T47D (cell line): ENCODE measurements around the gene REV1.
"Not testable (repeated sequence)": the region's sequence is repeated elsewhere in the genome, so short reads cannot be mapped to it uniquely, and the experiment has no call there.

Experiments used
- DNase-seq, 2 experiments: peaks; one replicate each; pipeline versions ENCODE4 v3.0.0 to v3.0.0-alpha.2; 2011 to 2012; ENCODE audit warnings: low read depth in 1 of 2, low spot score in 1 of 2
- JUND ChIP-seq: IDR thresholded peaks from 2 replicates; pipeline ENCODE4 v1.6.1; 2012; ENCODE audit warnings: low read depth
- in situ Hi-C: cut with HindIII; loops from 2 replicates; pipeline ENCODE4 v1.10.0; 2016; ENCODE audit warnings: low sequenced_read_pairs, low pct_unique_long_range_greater_than_20kb

REV1 gene

DNA sequence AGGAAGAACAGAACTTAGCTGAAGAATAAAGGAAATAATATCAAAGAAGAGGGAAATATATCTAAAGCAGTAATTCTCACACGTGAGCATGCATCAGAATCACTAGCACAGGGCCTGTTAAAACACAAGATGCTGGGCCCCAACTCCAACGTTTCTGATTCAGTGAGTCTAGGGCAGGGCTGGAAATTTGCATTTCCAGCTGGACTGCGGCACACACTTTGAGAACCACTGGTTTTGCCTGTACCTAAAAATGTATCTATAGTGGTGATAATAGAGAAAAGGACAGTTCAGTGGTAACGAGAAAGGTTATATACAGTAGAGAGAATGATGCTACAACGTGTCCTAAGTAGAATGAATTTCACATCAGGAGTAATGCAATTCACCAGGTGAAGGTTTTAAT, 11.2 kb downstream of the REV1 start:
- in situ Hi-C loops: no loop called here
- no peak for TF ChIP-seq JUND
- DNase-seq: no peak

DNA sequence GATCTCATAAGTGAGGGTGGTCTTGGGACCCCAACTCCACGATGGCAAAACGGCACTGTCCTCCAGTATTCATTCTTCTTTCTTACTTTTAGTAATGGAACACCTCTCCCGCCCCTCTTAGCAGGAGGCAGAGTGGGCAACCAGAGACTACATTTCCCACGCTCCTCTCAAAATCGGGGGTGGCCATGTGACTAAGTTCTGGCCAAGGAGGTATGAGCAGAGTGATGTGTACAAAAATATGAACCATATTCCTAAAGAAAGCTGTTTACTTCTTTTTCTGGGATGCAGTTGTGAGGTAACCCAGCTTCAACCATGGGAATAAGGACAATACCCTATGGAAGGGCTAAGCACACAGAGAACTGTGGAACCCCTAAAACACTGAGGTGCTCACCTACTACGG, 12.8 kb downstream of the REV1 start:
- DNase-seq: no peak
- in situ Hi-C loops: no loop called here
- no peak for TF ChIP-seq JUND

GRCh38 chr2:99476629-99477028, 13.2 kb downstream of the REV1 start:
- in situ Hi-C loops: no loop called here

GRCh38 chr2:99475095-99475494, 14.7 kb downstream of the REV1 start:
- in situ Hi-C loops: not testable (repeated sequence)
- DNase-seq: peak in 1 of 2 experiments; percentile 66

More at GRCh38 chr2:99476629-99477028, 13.2 kb downstream of the REV1 start:
- no peak for TF ChIP-seq JUND
- no peak for DNase-seq

GRCh38 chr2:99473518-99474083, 16.2 kb downstream of the REV1 start:
- no peak for DNase-seq
- in situ Hi-C loops: no loop called here
- TF ChIP-seq JUND: no peak

GRCh38 chr2:99472600-99472960, 17.2 kb downstream of the REV1 start:
- DNase-seq: no peak
- in situ Hi-C loops: no loop called here
- TF ChIP-seq JUND: no peak

GRCh38 chr2:99471654-99472599, 17.9 kb downstream of the REV1 start:
- TF ChIP-seq JUND: no peak
- DNase-seq: peak in 1 of 2 experiments; percentile 48
- in situ Hi-C loops: no loop called here

GRCh38 chr2:99470957-99471356, 18.9 kb downstream of the REV1 start:
- in situ Hi-C loops: no loop called here
- DNase-seq: no peak
- no peak for TF ChIP-seq JUND

GRCh38 chr2:99470459-99470858, 19.4 kb downstream of the REV1 start:
- DNase-seq: peak in 1 of 2 experiments; percentile 36
- in situ Hi-C loops: not testable (repeated sequence)

- no peak for DNase-seq
- in situ Hi-C loops: no loop called here
Observed at GRCh38 chr2:99469394-99469793, 20.4 kb downstream of the REV1 start.

GRCh38 chr2:99468155-99468554, 21.7 kb downstream of the REV1 start:
- TF ChIP-seq JUND: no peak
- DNase-seq: no peak
- in situ Hi-C loops: no loop called here

More at GRCh38 chr2:99469394-99469793, 20.4 kb downstream of the REV1 start:
- no peak for TF ChIP-seq JUND

GRCh38 chr2:99467390-99467789, 22.4 kb downstream of the REV1 start:
- TF ChIP-seq JUND: no peak
- in situ Hi-C loops: no loop called here
- no peak for DNase-seq

- DNase-seq: no peak
- in situ Hi-C loops: no loop called here
- no peak for TF ChIP-seq JUND
Observed at GRCh38 chr2:99461828-99462483, 27.9 kb downstream of the REV1 start.
